IMR-90 (cell line): ENCODE data around the gene BAIAP2. TPM values are rescaled to one million over a fixed set of nuclear protein-coding genes. Genes with fewer than 3 reads are reported as not detected.
A peak's percentile ranks its signal among the peaks of the same experiment; 100 is the strongest.

Experiments
- ATAC-seq: fragments of 200-7000 bp; cut with Tn5 transposase; 2 replicates; pipeline ENCODE4 v1.9.1; 2020; ENCODE audit warnings: low read depth, mild to moderate bottlenecking, moderate library complexity
- BruUV-seq: library from RNA; stranded (reverse); fragments of 400-500 nt; replicated peaks from 2 replicates; lab custom pipeline; 2021; lab: Mats Ljungman, UMichigan
- CTCF ChIA-PET: fragments of 300-600 bp; formaldehyde crosslinking; extraction: SDS; loops from one replicate; lab custom pipeline; 2021; ENCODE audit warnings: antibody characterized with exemption; lab: Yijun Ruan, JAX
- POLR2A ChIA-PET: fragments of 300-600 bp; sonication (Branson Sonifier 250); formaldehyde crosslinking; loops from one replicate; lab custom pipeline; 2022; ENCODE audit warnings: antibody characterized with exemption; ENCODE audit not compliant: unreplicated experiment; lab: Charles Lee
- DNase-seq: peaks from one replicate; pipeline ENCODE4 v3.0.0; 2013
- H2AFZ ChIP-seq: replicated peaks from 2 replicates; pipeline ENCODE3; 2013; ENCODE audit warnings: low read length, mild to moderate bottlenecking; ENCODE audit not compliant: poor library complexity
- H2AK5ac ChIP-seq: 2 replicates; pipeline ENCODE4 v1.6.1; 2013; ENCODE audit warnings: low read depth, low read length, inconsistent platforms
- H2AK9ac ChIP-seq: replicated peaks from 2 replicates; pipeline ENCODE3; 2013; ENCODE audit warnings: mild to moderate bottlenecking, low read depth, low read length, moderate library complexity; ENCODE audit not compliant: poor library complexity
- H2BK120ac ChIP-seq: 2 replicates; pipeline ENCODE4 v1.6.1; 2013; ENCODE audit warnings: low read depth, low read length, inconsistent platforms
- H2BK15ac ChIP-seq: 3 replicates; pipeline ENCODE4 v1.6.1; 2013; ENCODE audit warnings: low read depth, low read length, inconsistent platforms
- H2BK20ac ChIP-seq: 2 replicates; pipeline ENCODE4 v1.6.1; 2013; ENCODE audit warnings: low read depth, mild to moderate bottlenecking, inconsistent platforms, low read length, moderate library complexity
- H2BK5ac ChIP-seq: 2 replicates; pipeline ENCODE4 v1.6.1; 2013; ENCODE audit warnings: mild to moderate bottlenecking, low read depth, low read length, inconsistent platforms; ENCODE audit not compliant: poor library complexity, severe bottlenecking
- H3K14ac ChIP-seq: replicated peaks from 2 replicates; pipeline ENCODE4 v1.6.1; 2013; ENCODE audit warnings: low read depth, low read length, inconsistent platforms
- H3K18ac ChIP-seq: 2 replicates; pipeline ENCODE4 v1.6.1; 2013; ENCODE audit warnings: low read depth, low read length, control low read depth
- H3K23ac ChIP-seq: 2 replicates; pipeline ENCODE4 v1.6.1; 2013; ENCODE audit warnings: low read depth, low read length, inconsistent platforms
- H3K27ac ChIP-seq: 2 replicates; pipeline ENCODE4 v1.5.1; 2013; ENCODE audit warnings: mild to moderate bottlenecking, control low read depth, low read length; ENCODE audit not compliant: insufficient read depth
- H3K27me3 ChIP-seq: 2 replicates; pipeline ENCODE4 v1.6.1; 2013; ENCODE audit warnings: low read length; ENCODE audit not compliant: control insufficient read depth, insufficient read depth
- H3K36me3 ChIP-seq: 2 replicates; pipeline ENCODE4 v1.6.1; 2013; ENCODE audit warnings: low read length, mixed read lengths; ENCODE audit not compliant: control insufficient read depth, insufficient read depth
- H3K4ac ChIP-seq: 2 replicates; pipeline ENCODE4 v1.6.1; 2013; ENCODE audit warnings: low read depth, low read length, inconsistent platforms
- H3K4me1 ChIP-seq: 2 replicates; pipeline ENCODE4 v1.6.1; 2013; ENCODE audit warnings: low read length, mixed read lengths; ENCODE audit not compliant: control insufficient read depth, insufficient read depth
- H3K4me2 ChIP-seq: 2 replicates; pipeline ENCODE4 v1.6.1; 2013; ENCODE audit warnings: low read depth, mild to moderate bottlenecking, control low read depth, low read length, moderate library complexity
- H3K4me3 ChIP-seq: 2 replicates; pipeline ENCODE4 v1.5.1; 2013; ENCODE audit warnings: low read depth, mild to moderate bottlenecking, control low read depth, low read length, moderate library complexity; ENCODE audit not compliant: insufficient read depth
- H3K56ac ChIP-seq: 2 replicates; pipeline ENCODE4 v1.6.1; 2013; ENCODE audit warnings: low read length, inconsistent platforms; ENCODE audit not compliant: insufficient read depth; ENCODE audit errors: extremely low read depth
- H3K79me1 ChIP-seq, 2 experiments: 2 replicates each; pipeline ENCODE4 v1.6.1; 2013; ENCODE audit warnings: low read length in 2 of 2, inconsistent platforms in 1 of 2, low read depth in 1 of 2
- H3K9ac ChIP-seq: 2 replicates; pipeline ENCODE4 v1.6.1; 2013; ENCODE audit warnings: low read depth, low read length, control low read depth
- H3K9me1 ChIP-seq: 2 replicates; pipeline ENCODE4 v1.6.1; 2013; ENCODE audit warnings: low read length, inconsistent platforms; ENCODE audit not compliant: insufficient read depth
- H3K9me3 ChIP-seq: 2 replicates; pipeline ENCODE4 v1.6.1; 2013; ENCODE audit warnings: low read length; ENCODE audit not compliant: control insufficient read depth, insufficient read depth
- H4K20me1 ChIP-seq: 2 replicates; pipeline ENCODE4 v1.6.1; 2013; ENCODE audit warnings: low read length, inconsistent platforms; ENCODE audit not compliant: insufficient read depth
- H4K5ac ChIP-seq: 2 replicates; pipeline ENCODE4 v1.6.1; 2013; ENCODE audit warnings: mild to moderate bottlenecking, low read depth, low read length, control low read depth
- H4K8ac ChIP-seq, 2 experiments: 2 replicates each; pipeline ENCODE4 v1.6.1; 2013; ENCODE audit warnings: low read depth in 2 of 2, low read length in 2 of 2, control low read depth in 1 of 2, inconsistent platforms in 1 of 2
- H4K91ac ChIP-seq: 2 replicates; pipeline ENCODE4 v1.6.1; 2013; ENCODE audit warnings: low read depth, low read length, inconsistent platforms; ENCODE audit not compliant: insufficient read depth
- RCOR1 ChIP-seq: IDR thresholded peaks from 2 replicates; pipeline ENCODE4 v1.6.1; 2012; ENCODE audit warnings: mild to moderate bottlenecking, low read length, improper control_type of control experiment; ENCODE audit not compliant: insufficient replicate concordance
- SMC3 ChIP-seq: fragments of 150-350 bp; IDR thresholded peaks from 2 replicates; pipeline ENCODE4 v1.6.1; 2016; ENCODE audit warnings: low read depth, mild to moderate bottlenecking, antibody characterized with exemption, low read length, moderate library complexity
- WGBS, 2 experiments: methylation state at CpG; one replicate each; pipeline versions ENCODE4 v1.1.5 to v1.1.7; 2013; ENCODE audit warnings: missing lambda C conversion rate in 2 of 2; ENCODE audit not compliant: insufficient read length in 1 of 2; ENCODE audit errors: extremely low coverage in 2 of 2; 5-methylcytosine and 5-hydroxymethylcytosine counted together
- dilution Hi-C: fragments of 300-500 bp; cut with HindIII; formaldehyde crosslinking; loops from one replicate; pipeline ENCODE4 v1.14.3; 2018; ENCODE audit warnings: low sequenced_read_pairs; ENCODE audit not compliant: unreplicated experiment
- in situ Hi-C: fragments of 300-500 bp; cut with MboI; formaldehyde crosslinking; loops from 3 replicates; pipeline ENCODE4 v1.14.3; 2019; ENCODE audit warnings: low sequenced_read_pairs, inconsistent platforms, mixed read lengths
- intact Hi-C: fragments of 100-400 bp; cut with micrococcal nuclease; formaldehyde crosslinking; loops from 2 replicates; pipeline ENCODE4 v1.10.0; 2022
- polyA plus RNA-seq, 3 experiments: library from polyadenylated mRNA; depleted of rRNA; stranded (reverse); fragments of >200 nt; gene quantifications; 2 replicates each; pipeline ENCODE4 v1.2.3, GENCODE V29; 2012; ENCODE audit warnings: low replicate concordance in 1 of 3
- total RNA-seq: library from RNA; depleted of rRNA; stranded (reverse); fragments of >200 nt; gene quantifications from 2 replicates; pipeline ENCODE4 v1.2.3, GENCODE V29; 2012
- TF ChIP-seq, protein P1 (sequence below): fragments of 150-350 bp; IDR thresholded peaks from 2 replicates; pipeline ENCODE4 v1.6.1; 2016; ENCODE audit warnings: low read depth, mild to moderate bottlenecking, low read length, moderate library complexity, borderline replicate concordance
- TF ChIP-seq, protein P2 (sequence below): fragments of 150-350 bp; IDR thresholded peaks from 2 replicates; pipeline ENCODE4 v1.6.1; 2017; ENCODE audit warnings: mild to moderate bottlenecking, antibody characterized with exemption, low read length, low read depth

The BAIAP2 gene
- total and polyA plus RNA-seq, 2 of the 4 experiments (the other 2 are of a cell fraction) = 18.3 to 32.6 TPM

DNA sequence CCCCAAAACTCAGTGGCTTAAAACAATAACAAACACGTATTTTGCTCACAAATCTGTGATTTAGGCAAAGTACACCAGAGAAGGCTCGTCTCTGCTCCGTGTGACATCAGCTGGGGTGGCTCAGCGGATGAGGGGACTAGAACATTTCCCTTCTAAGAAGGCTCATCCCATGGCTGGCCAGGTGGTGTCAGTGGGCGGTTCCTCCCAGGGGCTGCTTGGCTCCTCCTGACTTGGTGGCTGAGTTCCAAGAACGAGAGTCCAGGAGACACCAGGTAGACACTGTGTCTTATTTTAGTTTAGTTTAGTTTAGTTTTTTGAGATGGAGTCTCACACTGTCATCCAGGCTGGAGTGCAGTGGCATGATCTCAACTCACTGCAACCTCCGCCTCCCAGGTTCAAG, 48.9 kb upstream of the BAIAP2 start:
- Histone ChIP-seq H2BK20ac (peak overlapping the region; percentile 68; the same call in 1 of the 2 replicates), H3K9me1 (peaks cover 12% of the 10 kb centered on the region; the same call in 1 of the 2 replicates), H3K23ac (no peak overlapping the region), H4K20me1 (no peaks in the 10 kb centered on the region), H3K18ac (no peak overlapping the region), H2BK15ac (no peak overlapping the region; the same call in 2 of the 3 replicates), H3K79me1 (no peaks in the 10 kb centered on the region), H3K4me2 (no peak overlapping the region), H2BK5ac (peak overlapping the region; percentile 6), H3K4me3 (no peak overlapping the region), H4K5ac (no peak overlapping the region; the same call in 1 of the 2 replicates), H3K4ac (peak overlapping the region; percentile 8; the same call in 1 of the 2 replicates), H3K4me1 (peaks cover 9% of the 10 kb centered on the region), H3K9ac (no peak overlapping the region), H4K8ac (peak overlapping the region in 1 of 2 experiments; percentile 46; a peak in 1 of 4 replicates), H3K9me3 (no peaks in the 10 kb centered on the region), H2AK9ac (no peak overlapping the region), H3K56ac (no peak overlapping the region), H2AFZ (peak overlapping the region; percentile 47), H2BK120ac (peak overlapping the region; percentile 4; the same call in 1 of the 2 replicates), H3K36me3 (no peaks in the 10 kb centered on the region), H4K91ac (peak overlapping the region; percentile 42; the same call in 1 of the 2 replicates), H3K27ac (no peak overlapping the region), H2AK5ac (peak overlapping the region; percentile 64; the same call in 1 of the 2 replicates), H3K27me3 (no peaks in the 10 kb centered on the region), H3K14ac (no peak overlapping the region)
- TF ChIP-seq, protein P1, sequence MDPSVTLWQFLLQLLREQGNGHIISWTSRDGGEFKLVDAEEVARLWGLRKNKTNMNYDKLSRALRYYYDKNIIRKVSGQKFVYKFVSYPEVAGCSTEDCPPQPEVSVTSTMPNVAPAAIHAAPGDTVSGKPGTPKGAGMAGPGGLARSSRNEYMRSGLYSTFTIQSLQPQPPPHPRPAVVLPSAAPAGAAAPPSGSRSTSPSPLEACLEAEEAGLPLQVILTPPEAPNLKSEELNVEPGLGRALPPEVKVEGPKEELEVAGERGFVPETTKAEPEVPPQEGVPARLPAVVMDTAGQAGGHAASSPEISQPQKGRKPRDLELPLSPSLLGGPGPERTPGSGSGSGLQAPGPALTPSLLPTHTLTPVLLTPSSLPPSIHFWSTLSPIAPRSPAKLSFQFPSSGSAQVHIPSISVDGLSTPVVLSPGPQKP = no peak
- TF ChIP-seq SMC3 = no peak
- TF ChIP-seq, protein P2, sequence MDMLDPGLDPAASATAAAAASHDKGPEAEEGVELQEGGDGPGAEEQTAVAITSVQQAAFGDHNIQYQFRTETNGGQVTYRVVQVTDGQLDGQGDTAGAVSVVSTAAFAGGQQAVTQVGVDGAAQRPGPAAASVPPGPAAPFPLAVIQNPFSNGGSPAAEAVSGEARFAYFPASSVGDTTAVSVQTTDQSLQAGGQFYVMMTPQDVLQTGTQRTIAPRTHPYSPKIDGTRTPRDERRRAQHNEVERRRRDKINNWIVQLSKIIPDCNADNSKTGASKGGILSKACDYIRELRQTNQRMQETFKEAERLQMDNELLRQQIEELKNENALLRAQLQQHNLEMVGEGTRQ = no peak
- no peak for TF ChIP-seq RCOR1
- ATAC-seq = no peak
- in situ Hi-C loops (no loop called here), intact Hi-C loops (no loop called here), dilution Hi-C loops (no loop called here)
- no TSS peak for BruUV-seq
- ChIA-PET CTCF (no interaction called here), POLR2A (no interaction called here)
- WGBS, 2 experiments = no CpG with 5 or more reads among the region's 7 CpGs
- no peak for DNase-seq
